ENCODE results near the gene MYOZ3.
A peak's percentile ranks its signal among the peaks of the same experiment; 100 is the strongest.

The MYOZ3 gene

DNA sequence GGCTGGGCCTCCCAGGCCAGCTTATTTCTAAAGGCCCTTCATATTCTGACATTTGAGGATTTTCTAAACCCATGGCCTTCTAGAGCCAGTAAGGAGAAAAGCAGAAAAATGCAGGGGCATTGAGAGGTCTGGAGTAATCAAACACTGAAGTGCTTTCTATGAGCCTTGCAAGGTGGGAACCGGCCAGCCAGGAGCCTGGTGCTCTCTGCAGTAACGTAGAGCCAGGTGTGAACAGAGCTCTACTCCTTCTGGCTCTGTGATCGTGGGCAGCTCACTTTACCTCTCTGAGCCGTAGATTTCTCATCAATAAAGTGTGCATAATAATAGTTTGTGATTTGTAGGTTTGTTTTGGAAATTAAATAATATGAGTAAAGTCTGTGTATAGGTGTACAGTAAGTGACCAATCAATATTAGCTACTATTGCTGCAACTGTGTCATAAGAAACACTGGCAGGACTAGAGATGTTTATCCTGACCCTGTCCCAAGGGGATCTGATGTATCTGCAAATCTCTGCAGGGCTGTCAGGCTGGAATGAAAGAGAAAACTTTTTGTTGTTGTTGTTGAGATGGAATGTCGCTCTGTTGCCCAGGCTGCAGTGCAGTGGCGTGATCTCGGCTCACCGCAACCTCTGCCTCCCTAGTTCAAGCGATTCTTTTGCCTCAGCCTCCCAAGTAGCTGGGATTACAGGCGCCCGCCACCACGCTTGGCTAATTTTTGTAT, 17.9 kb upstream of the MYOZ3 start:
- DNase-seq (ENCODE audit: low read depth), result no peak

GRCh38 chr5:150644058-150644457, 17.0 kb upstream of the MYOZ3 start:
- no peak for DNase-seq (ENCODE audit: low read depth)

- DNase-seq (ENCODE audit: low read depth), result no peak
Measured at GRCh38 chr5:150644514-150644913, 16.5 kb upstream of the MYOZ3 start.

GRCh38 chr5:150645070-150645700, 15.9 kb upstream of the MYOZ3 start:
- no peak for DNase-seq (ENCODE audit: low read depth)

DNA sequence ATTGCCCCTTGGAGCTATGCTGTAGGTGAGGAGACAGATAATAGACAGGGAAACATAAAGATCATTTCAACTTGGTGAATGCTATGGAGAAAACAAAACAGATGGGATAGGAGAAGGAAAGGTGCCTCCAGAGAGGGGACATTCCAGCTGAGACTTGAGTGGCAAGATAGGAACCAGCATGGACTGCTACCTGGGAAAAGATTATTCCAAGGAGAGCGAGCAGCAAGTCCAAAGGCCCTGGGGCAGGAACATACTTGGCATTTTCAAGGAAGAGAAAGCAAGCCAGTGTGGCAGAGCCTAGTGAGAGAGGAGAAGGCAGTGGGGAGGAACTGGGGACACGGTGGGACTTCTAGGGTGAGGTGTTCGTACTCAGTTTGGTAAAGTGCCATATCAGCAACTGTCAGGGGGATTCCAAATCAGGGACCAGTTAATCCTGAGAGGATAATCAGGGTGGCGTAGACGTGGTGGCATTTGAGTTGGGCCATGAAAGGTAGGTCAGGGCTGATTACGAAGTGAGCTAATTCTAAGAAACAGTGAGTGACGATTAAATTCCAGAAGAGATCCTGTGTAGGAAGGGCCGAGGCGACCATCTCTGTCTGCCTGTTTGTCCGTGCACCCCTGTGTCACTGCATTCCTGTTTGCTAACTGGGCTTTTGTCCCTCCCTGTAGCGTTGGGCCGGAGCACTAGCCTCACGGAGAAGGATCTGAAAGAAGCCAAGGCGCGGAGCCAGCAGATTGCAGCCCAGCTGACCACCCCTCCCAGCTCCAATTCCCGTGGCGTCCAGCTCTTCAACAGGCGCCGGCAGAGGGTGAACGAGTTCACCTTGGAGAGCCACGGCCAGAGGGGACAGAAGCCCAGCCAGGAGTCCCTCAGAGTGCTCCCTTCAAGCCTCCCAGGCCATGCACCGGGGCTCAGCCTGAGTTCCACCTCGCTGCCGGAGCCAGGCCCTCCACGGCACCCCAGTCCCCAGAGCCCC, 13.5 kb upstream of the MYOZ3 start:
- DNase-seq (ENCODE audit: low read depth), result no peak

DNA sequence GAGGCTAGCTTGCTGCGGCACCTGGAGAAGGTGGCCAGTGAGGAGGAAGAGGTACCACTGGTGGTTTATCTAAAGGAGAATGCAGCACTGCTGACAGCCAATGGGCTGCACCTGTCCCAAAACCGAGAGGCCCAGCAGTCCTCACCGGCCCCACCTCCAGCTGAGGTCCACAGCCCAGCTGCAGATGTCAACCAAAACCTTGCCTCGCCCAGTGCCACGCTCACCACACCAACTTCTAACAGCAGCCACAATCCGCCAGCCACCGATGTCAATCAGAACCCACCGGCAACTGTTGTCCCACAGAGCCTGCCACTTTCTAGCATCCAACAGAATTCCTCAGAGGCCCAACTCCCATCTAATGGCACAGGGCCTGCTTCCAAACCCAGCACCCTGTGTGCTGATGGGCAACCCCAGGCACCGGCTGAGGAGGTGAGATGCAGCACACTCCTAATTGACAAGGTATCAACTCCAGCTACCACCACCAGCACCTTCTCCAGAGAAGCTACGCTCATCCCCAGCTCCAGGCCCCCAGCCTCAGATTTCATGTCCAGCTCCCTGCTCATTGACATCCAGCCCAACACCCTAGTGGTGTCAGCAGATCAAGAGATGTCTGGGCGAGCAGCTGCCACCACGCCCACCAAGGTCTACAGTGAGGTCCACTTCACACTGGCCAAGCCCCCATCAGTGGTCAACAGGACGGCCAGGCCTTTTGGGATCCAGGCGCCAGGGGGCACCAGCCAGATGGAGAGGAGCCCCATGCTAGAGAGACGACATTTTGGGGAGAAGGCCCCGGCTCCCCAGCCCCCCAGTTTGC, 12.6 kb upstream of the MYOZ3 start:
- no peak for DNase-seq (ENCODE audit: low read depth)

GRCh38 chr5:150649108-150650020, 11.7 kb upstream of the MYOZ3 start:
- DNase-seq (ENCODE audit: low read depth), result no peak

- DNase-seq (ENCODE audit: low read depth), result no peak
Measured at GRCh38 chr5:150650021-150651006, 10.7 kb upstream of the MYOZ3 start.

- DNase-seq (ENCODE audit: low read depth), result no peak
Measured at GRCh38 chr5:150651382-150651781, 9.7 kb upstream of the MYOZ3 start.

DNA sequence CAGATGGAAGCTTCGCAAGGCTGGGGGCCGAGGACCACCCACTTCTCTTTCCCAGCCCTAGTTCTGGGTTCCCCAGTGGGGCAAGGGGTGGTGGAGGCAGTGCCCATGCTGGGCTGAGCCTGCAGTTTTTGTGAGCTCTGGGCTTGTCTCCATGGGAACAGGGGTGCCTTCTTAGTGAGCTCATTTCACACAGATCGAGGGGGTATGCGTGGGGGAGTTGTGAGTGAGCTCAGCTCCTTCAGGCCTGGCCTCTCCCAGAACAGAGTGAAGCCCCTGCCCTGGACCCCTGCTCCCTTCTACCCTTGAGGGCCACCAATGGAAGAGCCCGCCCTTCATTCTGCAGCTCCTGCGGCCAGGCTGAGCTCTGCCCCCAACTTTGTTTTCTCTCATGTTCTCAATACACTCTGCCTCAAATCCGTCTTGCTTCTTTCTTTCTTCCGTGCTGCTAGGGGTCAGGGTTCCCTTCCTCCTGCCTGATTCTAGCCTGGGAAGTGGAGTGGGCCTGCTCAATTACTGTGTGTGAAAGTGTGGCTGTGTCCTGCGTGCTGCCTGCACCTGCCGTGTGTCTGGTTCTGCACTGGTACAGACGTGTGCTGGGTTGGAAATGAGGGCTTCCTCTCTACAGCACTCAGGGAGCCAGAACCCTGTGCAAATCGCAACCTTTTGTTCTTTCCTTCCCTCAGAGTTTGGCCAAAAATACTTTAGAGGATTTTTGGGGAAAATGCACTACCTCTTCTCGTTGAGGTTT, 9.0 kb upstream of the MYOZ3 start:
- DNase-seq (ENCODE audit: low read depth), result no peak

DNA sequence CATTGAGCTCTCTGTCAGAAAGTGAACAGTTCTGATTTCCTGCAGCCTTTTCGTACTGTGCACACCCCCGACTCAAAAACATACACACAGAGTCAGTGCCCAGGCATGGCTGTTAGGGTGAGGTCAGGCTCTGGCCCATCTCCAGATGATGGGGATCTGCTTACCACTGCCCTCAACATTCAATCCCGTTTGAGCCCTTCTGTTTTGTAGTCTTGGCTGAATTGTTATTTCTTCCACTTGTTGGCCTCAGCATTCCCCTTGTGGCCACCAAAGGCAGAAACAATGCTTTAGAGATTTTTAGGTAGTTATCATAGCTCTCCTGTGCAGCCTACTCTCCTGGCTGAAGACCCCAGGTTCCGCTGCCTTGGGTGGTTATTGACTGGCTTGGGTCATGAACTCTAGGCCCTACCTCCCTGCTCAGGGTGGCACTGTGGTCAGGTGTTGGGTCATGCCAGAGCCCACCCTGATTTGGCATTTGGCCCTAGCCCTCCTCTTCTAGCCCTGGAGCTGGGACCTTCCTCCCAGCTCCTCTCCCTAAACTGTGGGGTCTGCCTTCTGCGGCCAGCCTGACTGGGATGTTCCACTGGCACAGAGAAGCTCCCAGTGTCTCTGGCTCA, 7.8 kb upstream of the MYOZ3 start:
- no peak for DNase-seq (ENCODE audit: low read depth)

GRCh38 chr5:150653762-150654556, 7.1 kb upstream of the MYOZ3 start:
- DNase-seq (ENCODE audit: low read depth), result no peak

DNA sequence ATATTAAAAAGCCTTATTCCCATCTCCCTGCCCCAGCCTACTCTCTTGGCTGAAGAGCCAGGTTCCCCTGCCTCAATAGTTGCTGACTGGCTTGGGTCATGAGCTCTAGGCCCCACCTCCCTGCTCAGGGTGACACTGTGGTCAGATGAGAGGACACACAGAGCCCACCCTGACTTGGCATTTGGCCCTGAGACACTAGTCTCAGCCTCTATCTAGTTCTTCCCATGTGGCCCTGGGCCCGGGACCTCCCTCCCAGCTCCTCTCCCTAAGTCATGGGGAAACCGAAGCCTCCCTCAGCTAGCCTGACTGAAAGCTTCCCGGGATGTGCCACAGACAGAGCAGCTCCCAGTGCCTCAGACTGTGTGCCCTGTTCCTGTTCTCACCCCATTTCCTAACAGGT, 5.8 kb upstream of the MYOZ3 start:
- DNase-seq (ENCODE audit: low read depth), result no peak

DNA sequence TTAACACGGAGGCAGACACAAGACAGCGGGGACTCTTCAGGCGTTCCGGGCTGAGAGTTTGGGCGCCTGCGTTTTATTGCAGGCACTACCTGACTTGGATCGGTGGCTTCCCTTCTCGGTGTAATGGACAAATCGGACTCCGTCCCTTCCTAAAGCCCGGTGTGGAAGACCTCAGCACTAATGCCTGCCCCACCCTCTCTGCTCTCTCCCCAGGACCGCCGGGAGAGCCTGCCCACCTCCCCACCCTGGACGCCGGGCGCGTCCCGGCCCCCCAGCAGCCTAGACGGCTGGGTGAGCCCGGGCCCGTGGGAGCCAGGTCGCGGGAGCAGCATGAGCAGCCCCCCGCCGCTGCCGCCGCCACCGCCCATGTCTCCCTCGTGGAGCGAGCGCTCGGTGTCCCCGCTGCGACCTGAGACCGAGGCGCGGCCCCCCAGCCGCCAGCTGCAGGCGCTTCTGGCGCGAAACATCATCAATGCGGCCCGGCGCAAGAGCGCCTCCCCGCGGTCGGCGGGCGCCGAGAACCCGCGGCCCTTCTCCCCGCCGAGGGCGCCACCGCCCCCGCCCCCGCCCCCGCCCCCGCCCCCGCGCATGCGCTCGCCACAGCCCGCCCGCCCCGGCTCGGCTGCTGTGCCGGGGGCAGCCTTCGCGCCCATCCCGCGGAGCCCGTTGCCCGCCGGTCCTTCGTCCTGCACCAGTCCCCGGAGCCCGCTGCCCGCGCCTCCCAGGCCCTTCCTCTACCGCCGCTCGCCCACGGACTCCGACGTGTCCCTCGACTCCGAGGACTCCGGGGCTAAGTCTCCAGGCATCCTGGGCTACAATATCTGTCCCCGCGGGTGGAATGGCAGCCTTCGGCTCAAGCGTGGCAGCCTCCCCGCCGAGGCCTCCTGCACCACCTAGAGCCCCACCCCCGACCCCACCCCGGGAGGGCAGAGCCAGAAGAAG, 4.6 kb upstream of the MYOZ3 start:
- DNase-seq (ENCODE audit: low read depth), result peak; percentile 55

GRCh38 chr5:150658121-150658520, 2.9 kb upstream of the MYOZ3 start:
- DNase-seq (ENCODE audit: low read depth), result no peak

GRCh38 chr5:150658699-150659265, 2.3 kb upstream of the MYOZ3 start:
- no peak for DNase-seq (ENCODE audit: low read depth)
